PFSK-1 (cell line): ENCODE results near the gene SLC16A8.

Source experiments
- FOXP2 ChIP-seq: optimal IDR thresholded peaks from 2 replicates; pipeline ENCODE3; 2011; ENCODE audit warnings: borderline replicate concordance, control low read depth, inconsistent platforms; ENCODE audit not compliant: insufficient read depth; ENCODE audit errors: extremely low read length, extremely low read depth
- POLR2AphosphoS5 ChIP-seq: IDR thresholded peaks from 2 replicates; pipeline ENCODE4 v1.6.1; 2012; ENCODE audit warnings: low read depth, mild to moderate bottlenecking, control low read depth, low read length, moderate library complexity
- SIN3A ChIP-seq: IDR thresholded peaks from 2 replicates; pipeline ENCODE4 v1.6.1; 2012; ENCODE audit warnings: mild to moderate bottlenecking, low read length, moderate library complexity, borderline replicate concordance; ENCODE audit not compliant: insufficient read depth
- TAF1 ChIP-seq: IDR thresholded peaks from 2 replicates; pipeline ENCODE4 v1.6.1; 2012; ENCODE audit warnings: low read length, control low read depth, borderline replicate concordance; ENCODE audit not compliant: insufficient read depth
- TF ChIP-seq, protein P1 (sequence below), 2 experiments: IDR thresholded peaks; 2 replicates each; pipeline versions ENCODE4 v1.6.1 to v1.8.0; 2011 to 2012; ENCODE audit warnings: low read depth in 2 of 2, low read length in 2 of 2, control low read depth in 1 of 2, inconsistent platforms in 1 of 2, mild to moderate bottlenecking in 1 of 2, moderate library complexity in 1 of 2; ENCODE audit not compliant: insufficient read depth in 1 of 2

- TF ChIP-seq POLR2AphosphoS5, result no peak
- TF ChIP-seq, protein P1, sequence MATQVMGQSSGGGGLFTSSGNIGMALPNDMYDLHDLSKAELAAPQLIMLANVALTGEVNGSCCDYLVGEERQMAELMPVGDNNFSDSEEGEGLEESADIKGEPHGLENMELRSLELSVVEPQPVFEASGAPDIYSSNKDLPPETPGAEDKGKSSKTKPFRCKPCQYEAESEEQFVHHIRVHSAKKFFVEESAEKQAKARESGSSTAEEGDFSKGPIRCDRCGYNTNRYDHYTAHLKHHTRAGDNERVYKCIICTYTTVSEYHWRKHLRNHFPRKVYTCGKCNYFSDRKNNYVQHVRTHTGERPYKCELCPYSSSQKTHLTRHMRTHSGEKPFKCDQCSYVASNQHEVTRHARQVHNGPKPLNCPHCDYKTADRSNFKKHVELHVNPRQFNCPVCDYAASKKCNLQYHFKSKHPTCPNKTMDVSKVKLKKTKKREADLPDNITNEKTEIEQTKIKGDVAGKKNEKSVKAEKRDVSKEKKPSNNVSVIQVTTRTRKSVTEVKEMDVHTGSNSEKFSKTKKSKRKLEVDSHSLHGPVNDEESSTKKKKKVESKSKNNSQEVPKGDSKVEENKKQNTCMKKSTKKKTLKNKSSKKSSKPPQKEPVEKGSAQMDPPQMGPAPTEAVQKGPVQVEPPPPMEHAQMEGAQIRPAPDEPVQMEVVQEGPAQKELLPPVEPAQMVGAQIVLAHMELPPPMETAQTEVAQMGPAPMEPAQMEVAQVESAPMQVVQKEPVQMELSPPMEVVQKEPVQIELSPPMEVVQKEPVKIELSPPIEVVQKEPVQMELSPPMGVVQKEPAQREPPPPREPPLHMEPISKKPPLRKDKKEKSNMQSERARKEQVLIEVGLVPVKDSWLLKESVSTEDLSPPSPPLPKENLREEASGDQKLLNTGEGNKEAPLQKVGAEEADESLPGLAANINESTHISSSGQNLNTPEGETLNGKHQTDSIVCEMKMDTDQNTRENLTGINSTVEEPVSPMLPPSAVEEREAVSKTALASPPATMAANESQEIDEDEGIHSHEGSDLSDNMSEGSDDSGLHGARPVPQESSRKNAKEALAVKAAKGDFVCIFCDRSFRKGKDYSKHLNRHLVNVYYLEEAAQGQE (IDR thresholded peaks at IDR 0.05; ENCODE audit: insufficient read depth in 1 of 2, low read depth in 2 of 2, low read length in 2 of 2), result no peak
- TF ChIP-seq SIN3A, result no peak
- TF ChIP-seq TAF1, result no peak
- no peak for TF ChIP-seq FOXP2
Measured at GRCh38 chr22:38087855-38088254, 3.9 kb upstream of the SLC16A8 start.
